Right forelimb (tissue), 1 donor: Measurements from ENCODE around the gene COL1A2.

Experiments used
- DNase-seq: peaks from one replicate; pipeline ENCODE4 v3.0.0-alpha.2; 2018

COL1A2 gene

GRCh38 chr7:94394437-94395140 is at the start of gene COL1A2:
Gene COL1A2 (plus strand): TSS chr7:94394895. CDS start chr7:94395032, 137 bp downstream.
- peak; percentile 97 for DNase-seq

- no peak for DNase-seq
These were observed 48.8 kb upstream of the COL1A2 start for GRCh38 chr7:94345907-94346306.

GRCh38 chr7:94348142-94348541 is 46.6 kb upstream of the COL1A2 start:
- DNase-seq, result peak; percentile 66

GRCh38 chr7:94350734-94351133 is 44.0 kb upstream of the COL1A2 start:
- no peak for DNase-seq

GRCh38 chr7:94351703-94352102 is 43.0 kb upstream of the COL1A2 start:
- no peak for DNase-seq

GRCh38 chr7:94352887-94353286 is 41.8 kb upstream of the COL1A2 start:
- no peak for DNase-seq

GRCh38 chr7:94354953-94355352 is 39.7 kb upstream of the COL1A2 start:
- DNase-seq, result no peak

- DNase-seq, result peak; percentile 74
These were observed 39.2 kb upstream of the COL1A2 start for GRCh38 chr7:94355454-94355853.

- no peak for DNase-seq
These were observed 37.6 kb upstream of the COL1A2 start for GRCh38 chr7:94357076-94357475.

- DNase-seq, result no peak
These were observed 33.8 kb upstream of the COL1A2 start for GRCh38 chr7:94360926-94361325.

GRCh38 chr7:94362276-94362675 is 32.4 kb upstream of the COL1A2 start:
- DNase-seq, result no peak

- DNase-seq, result no peak
These were observed 29.9 kb upstream of the COL1A2 start for GRCh38 chr7:94364816-94365215.

- DNase-seq, result no peak
These were observed 28.5 kb upstream of the COL1A2 start for GRCh38 chr7:94366163-94366562.

GRCh38 chr7:94366832-94367231 is 27.9 kb upstream of the COL1A2 start:
- no peak for DNase-seq

- DNase-seq, result no peak
These were observed 26.7 kb upstream of the COL1A2 start for GRCh38 chr7:94367949-94368348.

- peak; percentile 76 for DNase-seq
These were observed 26.3 kb upstream of the COL1A2 start for GRCh38 chr7:94368371-94368791.

GRCh38 chr7:94374231-94374630 is 20.5 kb upstream of the COL1A2 start:
- peak; percentile 92 for DNase-seq

- peak; percentile 80 for DNase-seq
These were observed 19.8 kb upstream of the COL1A2 start for GRCh38 chr7:94374721-94375566.

GRCh38 chr7:94375691-94376090 is 19.0 kb upstream of the COL1A2 start:
- DNase-seq, result peak; percentile 68

- DNase-seq, result no peak
These were observed 18.4 kb upstream of the COL1A2 start for GRCh38 chr7:94376281-94376680.

- DNase-seq, result no peak
These were observed 16.3 kb upstream of the COL1A2 start for GRCh38 chr7:94378356-94378755.

GRCh38 chr7:94380264-94380663 is 14.4 kb upstream of the COL1A2 start:
- no peak for DNase-seq

GRCh38 chr7:94382132-94382531 is 12.6 kb upstream of the COL1A2 start:
- no peak for DNase-seq

- DNase-seq, result no peak
These were observed 11.9 kb upstream of the COL1A2 start for GRCh38 chr7:94382746-94383145.
